Endothelial cell of umbilical vein (primary cell): ENCODE data around the gene LRRK2.

ENCODE experiments used
- EZH2 ChIP-seq: IDR thresholded peaks from 2 replicates; pipeline ENCODE4 v1.6.1; 2012; ENCODE audit warnings: borderline replicate concordance, low read depth, mild to moderate bottlenecking, moderate library complexity, low read length, inconsistent platforms; ENCODE audit not compliant: severe bottlenecking
- POLR2A ChIP-seq: IDR thresholded peaks from 2 replicates; pipeline ENCODE4 v1.6.1; 2012; ENCODE audit warnings: low read depth, mild to moderate bottlenecking, control low read depth, low read length
- POLR2AphosphoS5 ChIP-seq: IDR thresholded peaks from 2 replicates; pipeline ENCODE4 v1.6.1; 2012; ENCODE audit warnings: low read depth, mild to moderate bottlenecking, control low read depth, low read length, moderate library complexity; ENCODE audit not compliant: insufficient read depth
- TF ChIP-seq, protein P1 (sequence below), 2 donors: IDR thresholded peaks; 1 replicate in 1 of 2; 2 replicates in 1 of 2; pipeline ENCODE4 v1.5.1; 2011; ENCODE audit warnings: low read length in 2 of 2, mild to moderate bottlenecking in 2 of 2, moderate library complexity in 2 of 2, control low read depth in 1 of 2, inconsistent platforms in 1 of 2, low read depth in 1 of 2; ENCODE audit not compliant: insufficient read depth in 1 of 2; ENCODE audit errors: extremely low read depth in 1 of 2

DNA sequence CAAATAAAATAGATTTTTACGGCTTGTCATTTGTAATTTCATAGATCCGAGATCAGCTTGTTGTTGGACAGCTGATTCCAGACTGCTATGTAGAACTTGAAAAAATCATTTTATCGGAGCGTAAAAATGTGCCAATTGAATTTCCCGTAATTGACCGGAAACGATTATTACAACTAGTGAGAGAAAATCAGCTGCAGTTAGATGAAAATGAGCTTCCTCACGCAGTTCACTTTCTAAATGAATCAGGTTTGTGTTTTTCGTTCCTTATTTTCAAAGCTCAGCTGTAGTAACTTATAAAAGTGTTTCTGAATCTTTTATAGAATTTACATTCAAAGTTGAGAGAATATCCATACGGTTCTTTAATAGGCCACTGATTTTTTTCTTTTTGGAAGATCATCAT, 89.1 kb downstream of the LRRK2 start:
- TF ChIP-seq, protein P1, sequence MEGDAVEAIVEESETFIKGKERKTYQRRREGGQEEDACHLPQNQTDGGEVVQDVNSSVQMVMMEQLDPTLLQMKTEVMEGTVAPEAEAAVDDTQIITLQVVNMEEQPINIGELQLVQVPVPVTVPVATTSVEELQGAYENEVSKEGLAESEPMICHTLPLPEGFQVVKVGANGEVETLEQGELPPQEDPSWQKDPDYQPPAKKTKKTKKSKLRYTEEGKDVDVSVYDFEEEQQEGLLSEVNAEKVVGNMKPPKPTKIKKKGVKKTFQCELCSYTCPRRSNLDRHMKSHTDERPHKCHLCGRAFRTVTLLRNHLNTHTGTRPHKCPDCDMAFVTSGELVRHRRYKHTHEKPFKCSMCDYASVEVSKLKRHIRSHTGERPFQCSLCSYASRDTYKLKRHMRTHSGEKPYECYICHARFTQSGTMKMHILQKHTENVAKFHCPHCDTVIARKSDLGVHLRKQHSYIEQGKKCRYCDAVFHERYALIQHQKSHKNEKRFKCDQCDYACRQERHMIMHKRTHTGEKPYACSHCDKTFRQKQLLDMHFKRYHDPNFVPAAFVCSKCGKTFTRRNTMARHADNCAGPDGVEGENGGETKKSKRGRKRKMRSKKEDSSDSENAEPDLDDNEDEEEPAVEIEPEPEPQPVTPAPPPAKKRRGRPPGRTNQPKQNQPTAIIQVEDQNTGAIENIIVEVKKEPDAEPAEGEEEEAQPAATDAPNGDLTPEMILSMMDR (IDR thresholded peaks at IDR 0.05; ENCODE audit: extremely low read depth in 1 of 2, insufficient read depth in 1 of 2, low read depth in 1 of 2, low read length in 2 of 2), result no peak
- TF ChIP-seq EZH2 (no peak), POLR2A (no peak), POLR2AphosphoS5 (no peak)
